Fibroblast of lung (primary cell): ENCODE results near the gene CEMIP. TPM values are rescaled to one million over a fixed set of nuclear protein-coding genes. Genes with fewer than 3 reads are reported as not detected.

Experiments used
- DNase-seq, 2 donors: peaks; one replicate each; pipeline versions ENCODE4 v3.0.0 to v3.0.0-alpha.2; 2010; ENCODE audit warnings: low read depth in 2 of 2
- H2AFZ ChIP-seq: 2 replicates; pipeline ENCODE4 v1.5.1; 2012; ENCODE audit warnings: low read length, control low read depth, inconsistent platforms
- H3K27ac ChIP-seq: 2 replicates; pipeline ENCODE4 v1.5.1; 2011; ENCODE audit warnings: low read length, control low read depth; ENCODE audit not compliant: insufficient read depth
- H3K27me3 ChIP-seq: 2 replicates; pipeline ENCODE4 v1.5.1; 2011; ENCODE audit warnings: mild to moderate bottlenecking, low read length; ENCODE audit not compliant: control insufficient read depth, insufficient read depth
- H3K36me3 ChIP-seq: 2 replicates; pipeline ENCODE4 v1.5.1; 2011; ENCODE audit warnings: low read length; ENCODE audit not compliant: control insufficient read depth, insufficient read depth
- H3K4me1 ChIP-seq: 2 replicates; pipeline ENCODE4 v1.5.1; 2011; ENCODE audit warnings: low read length; ENCODE audit not compliant: control insufficient read depth, insufficient read depth; ENCODE audit errors: extremely low read depth
- H3K4me2 ChIP-seq: 2 replicates; pipeline ENCODE4 v1.5.1; 2011; ENCODE audit warnings: low read length, control low read depth; ENCODE audit not compliant: insufficient read depth; ENCODE audit errors: extremely low read depth
- H3K4me3 ChIP-seq, 4 experiments: fragments of 200-600 bp in 1 of 4; sonication (generic) in 1 of 4; replicated peaks in 1 of 4; 2 replicates each; pipeline ENCODE4 v1.5.1; 2011 to 2016; ENCODE audit warnings: low read length in 4 of 4, low read depth in 3 of 4, mild to moderate bottlenecking in 3 of 4, control low read depth in 2 of 4, inconsistent platforms in 1 of 4, mixed read lengths in 1 of 4; ENCODE audit not compliant: insufficient read depth in 1 of 4; ENCODE audit errors: control extremely low read depth in 1 of 4
- H3K79me2 ChIP-seq: 2 replicates; pipeline ENCODE4 v1.5.1; 2012; ENCODE audit warnings: mild to moderate bottlenecking, low read length, inconsistent platforms; ENCODE audit not compliant: control insufficient read depth, insufficient read depth
- H3K9ac ChIP-seq: 2 replicates; pipeline ENCODE4 v1.5.1; 2011; ENCODE audit warnings: mild to moderate bottlenecking, low read length, control low read depth; ENCODE audit not compliant: insufficient read depth
- H3K9me3 ChIP-seq: 2 replicates; pipeline ENCODE4 v1.5.1; 2012; ENCODE audit warnings: low read depth, low read length; ENCODE audit not compliant: control insufficient read depth, insufficient read depth
- H4K20me1 ChIP-seq: 2 replicates; pipeline ENCODE4 v1.5.1; 2011; ENCODE audit warnings: low read length; ENCODE audit not compliant: control insufficient read depth, insufficient read depth; ENCODE audit errors: extremely low read depth
- EZH2 ChIP-seq: IDR thresholded peaks from 2 replicates; pipeline ENCODE4 v1.5.1; 2012; ENCODE audit warnings: low read length, control low read depth, mild to moderate bottlenecking; ENCODE audit errors: missing control alignments
- polyA plus RNA-seq, 2 donors: library from polyadenylated mRNA; depleted of rRNA in 1 of 2; stranded (reverse) in 1 of 2; unstranded in 1 of 2; fragments of >200 nt; gene quantifications; 2 replicates each; pipeline ENCODE4 v1.2.1, GENCODE V29; 2011 to 2012; ENCODE audit warnings: missing spikeins in 1 of 2
- total RNA-seq: library from RNA; depleted of rRNA; stranded (reverse); fragments of >200 nt; gene quantifications from 2 replicates; pipeline ENCODE4 v1.2.1, GENCODE V29; 2014
- TF ChIP-seq, protein P1 (sequence below), 2 donors: IDR thresholded peaks in 1 of 2; conservative IDR thresholded peaks in 1 of 2; 1 replicate in 1 of 2; 2 replicates in 1 of 2; pipeline ENCODE4 v1.5.1; 2011 to 2012; ENCODE audit warnings: low read length in 2 of 2, control low read depth in 1 of 2, inconsistent platforms in 1 of 2, low read depth in 1 of 2, mild to moderate bottlenecking in 1 of 2

Gene CEMIP
- total and polyA plus RNA-seq, 2 donors (not counting 1 experiment from before 2014, with no cell fraction given) = 946 to 1,190 TPM

DNA sequence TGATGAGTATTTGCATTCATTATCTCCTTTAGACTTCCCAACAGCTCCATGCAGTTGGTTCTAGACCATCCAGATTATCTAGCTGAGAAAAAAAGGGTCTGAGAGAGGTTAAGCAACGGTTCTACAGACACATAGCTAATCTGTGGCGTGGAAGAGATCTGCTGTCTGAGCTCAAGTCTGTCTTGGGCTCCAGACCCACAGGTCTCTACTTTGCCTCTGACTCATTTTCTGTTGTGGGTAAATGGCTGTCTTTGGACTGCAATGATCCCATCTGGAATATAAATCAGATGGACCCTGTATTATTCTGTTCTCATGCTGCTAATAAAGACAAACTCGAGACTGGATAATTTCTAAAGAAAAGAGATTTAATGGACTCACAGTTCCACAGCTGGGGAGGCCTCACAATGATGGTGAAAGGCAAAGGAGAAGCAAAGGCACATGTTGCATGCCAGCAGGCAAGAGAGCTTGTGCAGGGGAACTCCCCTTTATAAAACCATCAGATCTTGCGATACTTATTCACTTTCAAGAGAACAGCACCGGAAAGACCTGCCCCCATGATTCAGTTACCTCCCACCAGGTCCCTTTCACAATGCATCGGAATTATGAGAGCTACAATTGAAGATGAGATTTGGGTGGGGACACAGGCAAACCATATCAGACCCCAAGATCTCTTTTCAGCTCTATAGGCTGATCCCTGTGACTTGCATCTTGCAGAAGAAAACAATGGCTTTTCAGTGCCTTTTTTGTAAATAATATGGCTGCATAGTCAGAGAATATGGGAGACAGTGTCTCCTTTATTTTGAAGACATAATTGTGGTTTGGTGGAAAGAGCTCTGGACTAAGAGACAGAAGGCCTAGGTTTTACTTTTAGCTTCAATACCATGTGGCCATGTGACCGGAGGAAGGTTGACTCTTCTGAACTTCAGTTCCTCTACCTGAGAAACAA is 24.7 kb downstream of the CEMIP start:
- H3K27me3 ChIP-seq = no peaks in the 10 kb centered on the region
- peaks cover 2% of the 10 kb centered on the region for H4K20me1 ChIP-seq
- no peaks in the 10 kb centered on the region for H3K79me2 ChIP-seq
- peak in 1 of 2 donors; percentile 44 for DNase-seq
- TF ChIP-seq, protein P1, sequence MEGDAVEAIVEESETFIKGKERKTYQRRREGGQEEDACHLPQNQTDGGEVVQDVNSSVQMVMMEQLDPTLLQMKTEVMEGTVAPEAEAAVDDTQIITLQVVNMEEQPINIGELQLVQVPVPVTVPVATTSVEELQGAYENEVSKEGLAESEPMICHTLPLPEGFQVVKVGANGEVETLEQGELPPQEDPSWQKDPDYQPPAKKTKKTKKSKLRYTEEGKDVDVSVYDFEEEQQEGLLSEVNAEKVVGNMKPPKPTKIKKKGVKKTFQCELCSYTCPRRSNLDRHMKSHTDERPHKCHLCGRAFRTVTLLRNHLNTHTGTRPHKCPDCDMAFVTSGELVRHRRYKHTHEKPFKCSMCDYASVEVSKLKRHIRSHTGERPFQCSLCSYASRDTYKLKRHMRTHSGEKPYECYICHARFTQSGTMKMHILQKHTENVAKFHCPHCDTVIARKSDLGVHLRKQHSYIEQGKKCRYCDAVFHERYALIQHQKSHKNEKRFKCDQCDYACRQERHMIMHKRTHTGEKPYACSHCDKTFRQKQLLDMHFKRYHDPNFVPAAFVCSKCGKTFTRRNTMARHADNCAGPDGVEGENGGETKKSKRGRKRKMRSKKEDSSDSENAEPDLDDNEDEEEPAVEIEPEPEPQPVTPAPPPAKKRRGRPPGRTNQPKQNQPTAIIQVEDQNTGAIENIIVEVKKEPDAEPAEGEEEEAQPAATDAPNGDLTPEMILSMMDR (conservative IDR thresholded peaks at IDR 0.05 in 1 of 2, IDR thresholded peaks at IDR 0.05 in 1 of 2; ENCODE audit: low read depth in 1 of 2, low read length in 2 of 2) = no peak
- no peak for TF ChIP-seq EZH2
- H3K4me2 ChIP-seq = no peak overlapping the region
- H3K9ac ChIP-seq = no peak overlapping the region
- no peak overlapping the region for H3K4me3 ChIP-seq
- H2AFZ ChIP-seq = no peak overlapping the region
- no peaks in the 10 kb centered on the region for H3K4me1 ChIP-seq
- H3K36me3 ChIP-seq = peaks cover 8% of the 10 kb centered on the region
- H3K9me3 ChIP-seq = no peaks in the 10 kb centered on the region
- H3K27ac ChIP-seq = no peak overlapping the region

DNA sequence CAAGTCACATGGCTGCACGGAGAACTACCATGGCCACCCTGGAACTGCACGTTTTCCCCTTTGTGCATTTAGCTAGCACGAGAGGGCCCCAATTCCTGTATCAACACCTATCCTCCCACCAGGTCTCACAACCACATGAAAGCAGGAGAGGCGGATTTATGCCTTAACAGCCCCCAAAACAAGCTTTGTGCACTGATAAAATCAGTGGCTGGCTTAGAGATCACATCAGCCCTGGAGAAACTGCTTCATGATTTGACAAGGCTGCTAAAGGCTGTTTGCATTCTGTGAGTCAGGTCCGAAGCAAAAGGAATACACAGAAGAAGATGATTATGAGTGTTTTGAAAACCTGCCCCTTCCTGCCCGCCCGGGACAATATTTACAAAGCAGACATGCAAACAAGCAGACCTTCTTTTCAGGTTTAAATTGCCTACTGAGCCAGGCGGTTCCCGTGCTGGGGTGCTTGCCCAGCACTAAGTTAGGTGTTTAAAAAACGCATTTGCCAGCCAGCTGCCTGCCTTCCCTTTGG is 25.9 kb downstream of the CEMIP start:
- Histone ChIP-seq H3K27ac (no peak overlapping the region), H3K27me3 (no peaks in the 10 kb centered on the region), H3K9ac (no peak overlapping the region), H3K9me3 (no peaks in the 10 kb centered on the region), H3K36me3 (peaks cover 8% of the 10 kb centered on the region), H3K4me2 (no peak overlapping the region), H3K4me1 (no peaks in the 10 kb centered on the region), H2AFZ (no peak overlapping the region), H3K79me2 (no peaks in the 10 kb centered on the region), H4K20me1 (peaks cover 2% of the 10 kb centered on the region), H3K4me3 (no peak overlapping the region)
- no peak for TF ChIP-seq EZH2
- TF ChIP-seq, protein P1 (conservative IDR thresholded peaks at IDR 0.05 in 1 of 2, IDR thresholded peaks at IDR 0.05 in 1 of 2; ENCODE audit: low read depth in 1 of 2, low read length in 2 of 2) = no peak
- DNase-seq = no peak

DNA sequence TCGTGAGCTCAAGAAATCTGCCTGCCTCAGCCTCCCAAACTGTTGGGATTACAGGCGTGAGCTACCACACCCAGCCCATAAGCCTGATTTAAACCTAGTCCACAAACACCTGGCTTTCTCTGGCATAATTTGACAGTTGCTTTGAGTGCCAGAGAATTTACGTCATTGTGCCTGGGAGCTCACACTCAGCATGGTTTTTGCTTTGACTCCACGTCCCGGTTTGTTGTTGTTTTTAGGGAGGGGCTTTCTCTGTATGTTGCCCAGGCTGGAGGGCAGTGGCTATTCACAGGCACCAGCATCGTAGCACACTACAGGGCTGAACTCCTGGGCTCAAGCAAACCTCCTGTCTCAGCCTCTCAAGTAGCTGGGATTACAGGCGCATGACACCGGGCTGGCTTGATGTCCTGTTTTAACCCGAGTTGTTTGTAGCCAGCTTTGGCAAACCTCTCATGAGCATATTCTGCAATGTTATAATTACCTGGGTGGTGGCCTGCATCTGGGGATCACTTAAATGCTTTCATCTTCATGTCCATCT is 32.7 kb downstream of the CEMIP start:
- TF ChIP-seq EZH2 = no peak
- TF ChIP-seq, protein P1 (conservative IDR thresholded peaks at IDR 0.05 in 1 of 2, IDR thresholded peaks at IDR 0.05 in 1 of 2; ENCODE audit: low read depth in 1 of 2, low read length in 2 of 2) = no peak
- H3K27ac ChIP-seq = no peak overlapping the region
- peaks cover 1% of the 10 kb centered on the region for H4K20me1 ChIP-seq
- no peak for DNase-seq
- no peaks in the 10 kb centered on the region for H3K4me1 ChIP-seq
- H3K9me3 ChIP-seq = no peaks in the 10 kb centered on the region
- no peak overlapping the region for H2AFZ ChIP-seq
- no peak overlapping the region for H3K4me2 ChIP-seq
- H3K79me2 ChIP-seq = no peaks in the 10 kb centered on the region
- H3K9ac ChIP-seq = no peak overlapping the region
- no peaks in the 10 kb centered on the region for H3K27me3 ChIP-seq
- H3K4me3 ChIP-seq = no peak overlapping the region
- peaks cover 8% of the 10 kb centered on the region for H3K36me3 ChIP-seq
